DOHH2 (cell line): ENCODE measurements around the gene IGF2BP2.

ENCODE experiments used
- H3F3A ChIP-seq: fragments of 200-600 bp; sonication (generic), shearing (Covaris generic); 2 replicates; pipeline ENCODE4 v1.6.0; 2016; ENCODE audit warnings: antibody characterized with exemption, mild to moderate bottlenecking; ENCODE audit not compliant: control insufficient read depth, insufficient read depth
- H3K27ac ChIP-seq: fragments of 200-600 bp; sonication (generic); 2 replicates; pipeline ENCODE4 v1.5.1; 2014; ENCODE audit warnings: low read depth, mild to moderate bottlenecking, low read length, moderate library complexity
- H3K27me3 ChIP-seq: fragments of 200-600 bp; sonication (generic); 2 replicates; pipeline ENCODE4 v1.6.1; 2014; ENCODE audit warnings: mild to moderate bottlenecking, low read length, mixed read lengths; ENCODE audit not compliant: control insufficient read depth
- H3K36me3 ChIP-seq: fragments of 200-600 bp; sonication (generic); 2 replicates; pipeline ENCODE4 v1.6.1; 2014; ENCODE audit warnings: mild to moderate bottlenecking, low read length, moderate library complexity, mixed read lengths; ENCODE audit not compliant: control insufficient read depth
- H3K4me1 ChIP-seq: fragments of 200-600 bp; sonication (generic); 2 replicates; pipeline ENCODE4 v1.6.1; 2014; ENCODE audit warnings: mild to moderate bottlenecking, low read length, mixed read lengths; ENCODE audit not compliant: control insufficient read depth
- H3K4me2 ChIP-seq: fragments of 200-600 bp; sonication (generic); 2 replicates; pipeline ENCODE4 v1.6.0; 2014; ENCODE audit warnings: mild to moderate bottlenecking, low read length, moderate library complexity
- H3K4me3 ChIP-seq: fragments of 200-600 bp; sonication (generic); 2 replicates; pipeline ENCODE4 v1.5.1; 2014; ENCODE audit warnings: mild to moderate bottlenecking, low read length, mixed read lengths
- H3K79me2 ChIP-seq: fragments of 200-600 bp; sonication (generic); 2 replicates; pipeline ENCODE4 v1.6.1; 2014; ENCODE audit warnings: mild to moderate bottlenecking, low read length, mixed read lengths; ENCODE audit not compliant: control insufficient read depth
- H3K9me2 ChIP-seq: fragments of 200-600 bp; sonication (generic); replicated peaks from 2 replicates; pipeline ENCODE4 v1.6.1; 2014; ENCODE audit warnings: mild to moderate bottlenecking, low read length, mixed read lengths; ENCODE audit not compliant: control insufficient read depth
- H3K9me3 ChIP-seq: fragments of 200-600 bp; sonication (generic); 2 replicates; pipeline ENCODE4 v1.6.1; 2014; ENCODE audit warnings: antibody characterized with exemption, low read length, mixed read lengths; ENCODE audit not compliant: control insufficient read depth, insufficient read depth
- H4K20me1 ChIP-seq: fragments of 200-600 bp; sonication (generic); 2 replicates; pipeline ENCODE4 v1.6.0; 2014; ENCODE audit warnings: low read depth, mild to moderate bottlenecking, antibody characterized with exemption, low read length, moderate library complexity; ENCODE audit not compliant: control insufficient read depth, insufficient read depth
- EZH2phosphoT487 ChIP-seq: fragments of 200-600 bp; sonication (generic); IDR thresholded peaks from 2 replicates; pipeline ENCODE4 v1.6.1; 2017; ENCODE audit warnings: borderline replicate concordance, mild to moderate bottlenecking, antibody characterized with exemption, low read length, moderate library complexity, mixed read lengths
- TF ChIP-seq, protein P1 (sequence below): fragments of 200-600 bp; sonication (generic); IDR thresholded peaks from one replicate; pipeline ENCODE4 v1.5.1; 2014; ENCODE audit warnings: antibody characterized with exemption, mild to moderate bottlenecking, low read depth, low read length; ENCODE audit not compliant: poor library complexity, severe bottlenecking

Gene IGF2BP2

DNA sequence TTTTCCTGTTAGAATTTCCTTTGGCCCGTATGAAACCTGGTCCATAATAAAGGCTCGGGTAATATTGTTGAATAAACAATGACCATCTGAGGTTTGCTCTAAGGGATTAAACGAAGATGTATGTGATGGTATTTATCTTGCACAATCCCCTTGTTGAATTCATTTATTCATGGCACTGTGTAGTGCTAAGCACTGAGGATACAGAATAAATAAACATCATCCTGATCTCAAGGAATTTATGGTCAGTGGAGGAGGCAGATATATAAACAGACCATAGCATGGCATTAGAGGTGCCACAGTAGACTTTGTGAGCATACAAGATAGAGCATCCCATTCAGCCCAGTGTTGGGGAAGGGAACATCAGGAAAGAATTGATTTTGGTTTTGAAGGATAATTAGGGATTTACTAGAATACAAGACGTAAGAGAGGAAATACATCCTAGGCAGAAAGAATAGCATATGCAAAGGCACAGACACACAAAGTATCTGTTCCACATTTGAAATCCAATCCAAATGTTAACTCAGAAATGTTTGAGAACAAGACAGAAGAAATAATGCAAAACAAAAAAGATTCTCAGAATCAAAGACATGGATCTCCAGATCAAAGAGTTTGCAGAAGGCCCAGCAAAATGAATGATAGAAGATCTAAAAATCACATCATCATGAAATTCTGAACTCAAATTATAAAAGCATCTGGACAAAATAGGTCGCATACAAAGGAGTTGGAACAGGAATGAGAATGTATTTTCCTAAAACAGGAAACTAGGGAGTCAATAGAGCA lies 5.4 kb upstream of the IGF2BP2 start:
- H3K4me1 ChIP-seq: no peaks in the 10 kb centered on the region
- H4K20me1 ChIP-seq: no peaks in the 10 kb centered on the region
- no peaks in the 10 kb centered on the region for H3K79me2 ChIP-seq
- H3K9me3 ChIP-seq: no peaks in the 10 kb centered on the region
- TF ChIP-seq, protein P1, sequence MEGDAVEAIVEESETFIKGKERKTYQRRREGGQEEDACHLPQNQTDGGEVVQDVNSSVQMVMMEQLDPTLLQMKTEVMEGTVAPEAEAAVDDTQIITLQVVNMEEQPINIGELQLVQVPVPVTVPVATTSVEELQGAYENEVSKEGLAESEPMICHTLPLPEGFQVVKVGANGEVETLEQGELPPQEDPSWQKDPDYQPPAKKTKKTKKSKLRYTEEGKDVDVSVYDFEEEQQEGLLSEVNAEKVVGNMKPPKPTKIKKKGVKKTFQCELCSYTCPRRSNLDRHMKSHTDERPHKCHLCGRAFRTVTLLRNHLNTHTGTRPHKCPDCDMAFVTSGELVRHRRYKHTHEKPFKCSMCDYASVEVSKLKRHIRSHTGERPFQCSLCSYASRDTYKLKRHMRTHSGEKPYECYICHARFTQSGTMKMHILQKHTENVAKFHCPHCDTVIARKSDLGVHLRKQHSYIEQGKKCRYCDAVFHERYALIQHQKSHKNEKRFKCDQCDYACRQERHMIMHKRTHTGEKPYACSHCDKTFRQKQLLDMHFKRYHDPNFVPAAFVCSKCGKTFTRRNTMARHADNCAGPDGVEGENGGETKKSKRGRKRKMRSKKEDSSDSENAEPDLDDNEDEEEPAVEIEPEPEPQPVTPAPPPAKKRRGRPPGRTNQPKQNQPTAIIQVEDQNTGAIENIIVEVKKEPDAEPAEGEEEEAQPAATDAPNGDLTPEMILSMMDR: no peak
- TF ChIP-seq EZH2phosphoT487: no peak
- H3K4me3 ChIP-seq: no peak overlapping the region
- H3K27ac ChIP-seq: no peak overlapping the region
- H3K27me3 ChIP-seq: peaks cover 53% of the 10 kb centered on the region
- H3F3A ChIP-seq: no peaks in the 10 kb centered on the region
- H3K36me3 ChIP-seq: no peaks in the 10 kb centered on the region
- no peaks in the 10 kb centered on the region for H3K9me2 ChIP-seq
- no peak overlapping the region for H3K4me2 ChIP-seq

DNA sequence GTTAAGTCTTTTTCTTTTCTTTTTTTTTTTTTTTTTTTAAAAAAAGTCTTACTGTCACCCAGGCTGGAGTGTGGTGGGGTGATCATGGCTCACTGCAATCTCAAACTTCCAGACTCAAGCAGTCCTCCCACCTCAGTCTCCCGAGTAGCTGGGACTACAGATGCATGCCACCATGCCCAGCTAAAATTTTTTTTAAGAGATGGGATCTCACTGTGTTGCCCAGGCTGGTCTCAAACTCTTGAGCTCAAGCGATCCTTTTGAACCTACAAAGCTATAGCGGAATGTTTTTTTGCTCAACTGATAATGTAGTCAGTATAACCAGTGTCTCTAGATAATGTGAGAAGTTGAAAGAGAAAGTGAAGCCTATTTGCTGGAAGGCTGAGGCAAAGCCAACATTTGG lies 3.9 kb upstream of the IGF2BP2 start:
- Histone ChIP-seq H3K4me1 (no peaks in the 10 kb centered on the region; the same call in 1 of the 2 replicates), H3F3A (no peaks in the 10 kb centered on the region), H3K79me2 (no peaks in the 10 kb centered on the region), H3K4me2 (no peak overlapping the region), H3K4me3 (no peak overlapping the region), H3K9me2 (no peaks in the 10 kb centered on the region), H3K9me3 (no peaks in the 10 kb centered on the region), H3K36me3 (no peaks in the 10 kb centered on the region), H3K27ac (no peak overlapping the region), H4K20me1 (no peaks in the 10 kb centered on the region), H3K27me3 (peaks cover 60% of the 10 kb centered on the region)
- TF ChIP-seq EZH2phosphoT487: no peak
- TF ChIP-seq, protein P1: no peak

DNA sequence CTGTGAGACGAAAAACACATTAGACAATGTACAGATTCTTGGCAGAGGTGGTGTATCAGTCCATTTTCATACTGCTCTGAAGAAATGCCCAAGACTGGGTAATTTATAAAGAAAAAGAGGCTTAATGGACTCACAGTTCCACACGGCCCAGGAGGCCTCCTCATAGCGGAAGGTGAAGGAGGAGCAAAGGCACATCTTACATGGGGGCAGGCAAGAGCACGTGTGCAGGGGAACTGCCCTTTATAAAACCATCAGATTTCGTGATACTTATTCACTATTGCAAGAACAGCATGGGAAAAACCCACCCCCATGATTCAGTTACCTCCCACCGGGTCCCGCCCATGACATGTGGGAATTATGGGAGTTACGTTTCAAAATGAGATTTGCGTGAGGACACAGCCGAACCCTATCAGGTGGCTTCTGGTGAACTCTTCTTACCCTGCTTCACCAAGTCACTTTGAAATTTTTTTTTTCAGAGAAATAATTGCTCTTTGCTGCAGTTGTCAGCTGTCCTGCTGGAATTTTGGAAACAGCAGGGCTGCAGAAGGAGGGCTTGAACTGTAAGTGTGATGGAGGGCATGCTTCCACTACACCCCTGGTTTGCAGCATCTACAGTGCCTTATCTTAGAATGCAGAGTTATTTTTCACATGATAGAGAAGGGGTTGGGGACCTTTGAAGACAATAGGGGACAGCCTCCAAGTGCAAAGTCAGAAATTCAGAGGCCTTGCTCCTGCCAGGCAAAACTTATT lies 2.9 kb upstream of the IGF2BP2 start:
- no peak overlapping the region for H3K4me3 ChIP-seq
- no peak for TF ChIP-seq EZH2phosphoT487
- TF ChIP-seq, protein P1: no peak
- H3K4me2 ChIP-seq: no peak overlapping the region
- no peaks in the 10 kb centered on the region for H3K9me2 ChIP-seq
- peaks cover 70% of the 10 kb centered on the region for H3K27me3 ChIP-seq
- no peaks in the 10 kb centered on the region for H3F3A ChIP-seq
- H3K79me2 ChIP-seq: no peaks in the 10 kb centered on the region
- H3K9me3 ChIP-seq: no peaks in the 10 kb centered on the region
- no peaks in the 10 kb centered on the region for H3K36me3 ChIP-seq
- no peaks in the 10 kb centered on the region; the same call in 1 of the 2 replicates for H3K4me1 ChIP-seq
- no peak overlapping the region for H3K27ac ChIP-seq
- H4K20me1 ChIP-seq: no peaks in the 10 kb centered on the region
